Lower lobe of right lung (tissue), 2 donors: ENCODE measurements around the gene PRM3. TPM values are rescaled to one million over a fixed set of nuclear protein-coding genes. Genes with fewer than 3 reads are reported as not detected.
A peak's percentile ranks its signal among the peaks of the same experiment; 100 is the strongest.
"Not testable (repeated sequence)": the region's sequence is repeated elsewhere in the genome, so short reads cannot be mapped to it uniquely, and the experiment has no call there.

Experiments
- ATAC-seq, 2 donors: fragments of 200-7000 bp; cut with Tn5 transposase; one replicate each; pipeline ENCODE4 v1.9.1; 2020 to 2022; ENCODE audit warnings: mild to moderate bottlenecking in 2 of 2, moderate library complexity in 2 of 2
- DNase-seq: peaks from one replicate; pipeline ENCODE4 v3.0.0-alpha.2; 2020
- H3K27ac ChIP-seq: fragments of 200-600 bp; one replicate; pipeline ENCODE4 v1.8.0; 2022
- H3K27me3 ChIP-seq: fragments of 200-600 bp; one replicate; pipeline ENCODE4 v1.8.0; 2022; ENCODE audit warnings: low read depth
- H3K36me3 ChIP-seq: fragments of 200-600 bp; one replicate; pipeline ENCODE4 v1.8.0; 2022; ENCODE audit warnings: mild to moderate bottlenecking
- H3K4me1 ChIP-seq: fragments of 200-600 bp; one replicate; pipeline ENCODE4 v1.8.0; 2022
- H3K4me3 ChIP-seq: fragments of 200-600 bp; one replicate; pipeline ENCODE4 v1.8.0; 2022; ENCODE audit warnings: mild to moderate bottlenecking
- H3K9me3 ChIP-seq: fragments of 200-600 bp; one replicate; pipeline ENCODE4 v1.8.0; 2022
- intact Hi-C: fragments of 100-400 bp; cut with DNase I; formaldehyde crosslinking; loops from one replicate; pipeline ENCODE4 v1.11.0; 2022
- total RNA-seq: library from RNA; stranded (reverse); fragmentation: NEBNext Ultra II Directional; extraction: Animal tissue kit (Norgen Biotek cat#: 25700); gene quantifications from one replicate; pipeline ENCODE4 v1.2.1, GENCODE V29; 2021
- TF ChIP-seq, protein P1 (sequence below): fragments of 200-600 bp; IDR thresholded peaks from one replicate; pipeline ENCODE4 v1.8.0; 2022; ENCODE audit warnings: antibody characterized with exemption, mild to moderate bottlenecking
- donor health status: DM: no; HTN: yes; CAD: no; lungs with severe emphysema.

PRM3 gene
- total RNA-seq, 1 donor from 2014 or later: not detected

DNA sequence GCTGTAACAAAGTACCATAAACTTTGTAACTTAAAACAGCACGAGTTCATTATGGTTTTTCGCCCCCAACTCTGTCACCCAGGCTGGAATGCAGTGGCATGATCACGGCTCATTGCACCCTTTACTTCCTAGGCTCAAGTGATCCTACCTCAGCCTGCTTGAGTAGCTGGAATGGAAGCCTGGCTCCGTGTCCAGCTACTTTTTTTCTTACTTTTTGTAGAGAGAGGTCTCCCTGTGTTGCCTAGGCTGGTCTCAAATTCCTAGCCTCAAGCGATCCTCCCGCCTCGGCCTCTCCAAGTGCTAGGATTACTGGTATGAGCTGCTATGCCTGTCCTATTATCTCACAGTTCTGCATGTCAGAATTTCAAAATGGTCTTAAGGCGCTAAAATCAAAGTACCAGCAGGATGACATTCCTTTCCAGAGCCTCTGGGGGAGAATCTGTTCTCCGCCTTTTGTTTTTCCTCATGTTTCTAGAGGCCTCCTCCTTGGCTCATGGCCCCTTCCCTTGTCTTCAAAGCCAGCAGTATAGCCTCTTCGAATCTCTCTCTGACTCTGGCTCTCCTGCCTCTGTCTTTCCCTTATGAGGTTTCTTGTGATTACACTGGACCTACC is 17.8 kb upstream of the PRM3 start:
- Histone ChIP-seq H3K27ac (no peak overlapping the region), H3K9me3 (no peaks in the 10 kb centered on the region), H3K4me1 (peaks cover 3% of the 10 kb centered on the region), H3K27me3 (no peaks in the 10 kb centered on the region), H3K36me3 (no peaks in the 10 kb centered on the region), H3K4me3 (no peak overlapping the region)
- ATAC-seq (no peak), DNase-seq (no peak)
- intact Hi-C loops: no loop called here
- TF ChIP-seq, protein P1, sequence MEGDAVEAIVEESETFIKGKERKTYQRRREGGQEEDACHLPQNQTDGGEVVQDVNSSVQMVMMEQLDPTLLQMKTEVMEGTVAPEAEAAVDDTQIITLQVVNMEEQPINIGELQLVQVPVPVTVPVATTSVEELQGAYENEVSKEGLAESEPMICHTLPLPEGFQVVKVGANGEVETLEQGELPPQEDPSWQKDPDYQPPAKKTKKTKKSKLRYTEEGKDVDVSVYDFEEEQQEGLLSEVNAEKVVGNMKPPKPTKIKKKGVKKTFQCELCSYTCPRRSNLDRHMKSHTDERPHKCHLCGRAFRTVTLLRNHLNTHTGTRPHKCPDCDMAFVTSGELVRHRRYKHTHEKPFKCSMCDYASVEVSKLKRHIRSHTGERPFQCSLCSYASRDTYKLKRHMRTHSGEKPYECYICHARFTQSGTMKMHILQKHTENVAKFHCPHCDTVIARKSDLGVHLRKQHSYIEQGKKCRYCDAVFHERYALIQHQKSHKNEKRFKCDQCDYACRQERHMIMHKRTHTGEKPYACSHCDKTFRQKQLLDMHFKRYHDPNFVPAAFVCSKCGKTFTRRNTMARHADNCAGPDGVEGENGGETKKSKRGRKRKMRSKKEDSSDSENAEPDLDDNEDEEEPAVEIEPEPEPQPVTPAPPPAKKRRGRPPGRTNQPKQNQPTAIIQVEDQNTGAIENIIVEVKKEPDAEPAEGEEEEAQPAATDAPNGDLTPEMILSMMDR: no peak

DNA sequence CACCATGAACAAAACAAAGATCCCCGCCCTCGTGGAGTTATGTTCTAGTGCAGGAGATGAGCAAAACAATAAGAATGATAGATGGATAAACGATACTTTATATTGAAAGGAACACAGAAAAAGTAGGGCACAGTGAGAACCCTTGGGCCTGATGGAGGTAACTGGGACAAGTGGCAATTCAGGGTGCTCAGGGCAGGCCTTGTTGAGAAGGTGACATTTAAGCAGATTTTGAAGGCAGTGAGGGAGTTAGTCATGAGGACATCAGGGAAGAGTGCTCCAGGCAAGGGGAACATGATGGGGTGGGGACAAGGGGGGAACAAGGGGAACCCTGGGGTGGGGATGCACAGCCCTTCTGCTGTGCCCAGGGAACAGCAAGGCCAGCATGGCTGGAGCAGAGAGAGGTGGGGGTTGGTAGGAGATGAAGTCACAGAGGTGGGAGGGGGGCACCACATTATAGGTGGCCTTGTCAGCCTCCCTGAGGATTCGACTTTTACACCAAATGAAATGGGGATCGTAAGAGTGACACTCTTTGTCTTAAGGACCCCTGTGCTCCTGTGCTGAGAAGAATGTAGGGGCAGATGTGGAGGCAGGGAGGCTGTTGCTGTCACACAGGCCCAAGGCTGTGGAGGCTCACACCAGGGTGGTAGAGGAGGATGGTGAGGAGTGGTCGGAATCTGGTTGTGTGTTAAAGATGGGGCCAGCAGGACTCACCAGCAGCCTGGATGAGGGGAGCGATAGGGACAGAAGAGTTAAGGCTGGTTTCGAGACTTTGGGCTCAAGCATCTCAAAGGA is 16.9 kb upstream of the PRM3 start:
- Histone ChIP-seq H3K27me3 (no peaks in the 10 kb centered on the region), H3K36me3 (no peaks in the 10 kb centered on the region), H3K4me3 (no peak overlapping the region), H3K4me1 (no peaks in the 10 kb centered on the region), H3K27ac (no peak overlapping the region), H3K9me3 (no peaks in the 10 kb centered on the region)
- DNase-seq: no peak
- peak in 1 of 2 donors; percentile 39 for ATAC-seq
- intact Hi-C loops: no loop called here
- TF ChIP-seq, protein P1: no peak

DNA sequence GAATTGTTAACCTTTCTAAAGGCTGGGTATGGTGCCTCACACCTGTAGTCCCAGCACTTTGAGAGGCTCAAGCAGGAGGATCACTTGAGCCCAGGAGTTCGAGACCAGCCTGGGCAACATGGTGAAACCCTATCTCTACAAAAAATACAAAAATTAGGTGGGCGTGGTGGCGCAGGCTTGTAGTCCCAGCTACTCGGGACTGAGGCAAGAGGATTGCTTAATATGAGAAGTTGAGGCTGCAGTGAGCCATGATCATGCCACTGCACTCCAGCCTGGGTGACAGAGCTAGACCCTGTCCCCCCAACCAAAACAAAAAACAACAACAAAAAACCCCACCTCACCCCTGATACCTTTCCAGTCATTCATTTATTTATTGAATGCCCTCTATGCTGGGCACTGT is 16.3 kb upstream of the PRM3 start:
- ATAC-seq, intact Hi-C loops, H3K27me3 ChIP-seq, H3K27ac ChIP-seq, H3K4me1 ChIP-seq, DNase-seq, H3K36me3 ChIP-seq, H3K4me3 ChIP-seq, H3K9me3 ChIP-seq: not testable (repeated sequence)

DNA sequence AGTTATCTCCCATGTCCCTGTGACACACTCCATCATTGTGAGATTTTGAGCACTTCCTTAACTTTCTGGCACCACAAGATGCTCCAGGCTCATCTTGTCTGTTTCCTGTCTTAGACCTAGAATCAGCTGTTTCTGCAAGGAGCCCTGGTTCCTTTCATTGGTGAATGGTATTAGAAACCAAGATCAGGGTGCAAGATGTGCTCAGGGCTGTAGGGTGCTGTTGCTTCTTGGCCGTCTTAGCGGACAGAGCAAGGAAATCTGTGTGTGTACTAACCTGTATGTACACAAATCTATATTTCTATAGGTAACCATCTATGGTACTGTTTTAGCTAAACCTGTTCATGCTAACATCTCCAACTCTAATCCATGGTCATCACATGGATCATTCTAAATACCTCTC is 15.8 kb upstream of the PRM3 start:
- ATAC-seq (no peak), DNase-seq (no peak)
- no peak overlapping the region for H3K27ac ChIP-seq
- TF ChIP-seq, protein P1: no peak
- H3K9me3 ChIP-seq: no peaks in the 10 kb centered on the region
- H3K4me3 ChIP-seq: no peak overlapping the region
- H3K27me3 ChIP-seq: no peaks in the 10 kb centered on the region
- H3K36me3 ChIP-seq: no peaks in the 10 kb centered on the region
- intact Hi-C loops: no loop called here
- H3K4me1 ChIP-seq: no peaks in the 10 kb centered on the region

DNA sequence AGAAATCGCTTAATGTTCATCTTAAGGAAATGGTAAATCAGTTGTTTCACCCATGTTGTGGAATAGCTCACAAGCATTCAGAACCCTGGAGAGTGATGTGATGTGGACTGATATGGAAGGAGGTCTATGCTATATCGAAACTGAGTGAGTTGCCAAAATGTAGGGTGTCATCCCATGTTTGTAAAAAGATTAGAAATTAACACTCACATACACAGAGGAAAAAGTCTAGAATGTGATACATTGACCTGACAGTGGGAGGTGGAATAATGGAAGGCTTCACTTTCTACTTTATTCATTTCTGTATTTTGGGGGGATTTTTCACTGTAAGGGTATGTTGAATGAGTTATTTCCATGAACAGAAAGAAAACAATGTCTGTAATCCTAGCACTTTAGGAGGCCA is 12.4 kb upstream of the PRM3 start:
- no peak for DNase-seq
- TF ChIP-seq, protein P1: no peak
- intact Hi-C loops: no loop called here

DNA sequence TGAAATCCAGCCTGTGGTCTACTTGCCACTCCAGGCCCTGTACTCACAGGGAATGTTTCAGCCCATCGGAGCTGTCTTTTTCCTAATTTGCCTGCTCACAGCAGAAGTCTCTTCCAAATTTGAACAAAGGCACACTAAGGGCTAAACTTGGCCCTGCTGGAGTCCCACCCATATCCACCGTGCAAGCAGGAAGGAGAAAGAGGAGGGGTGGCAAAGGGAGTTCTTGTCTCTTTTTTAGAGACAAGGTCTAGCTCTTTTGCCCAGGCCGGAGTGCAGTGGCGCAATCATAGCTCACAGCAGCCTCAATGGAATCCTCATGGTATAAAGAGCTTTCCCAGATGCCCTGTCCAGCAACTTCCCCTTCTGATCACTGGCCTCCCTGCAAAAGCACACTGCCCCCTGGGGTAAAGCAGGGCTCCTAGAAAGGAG is 10.4 kb upstream of the PRM3 start:
- Histone ChIP-seq H3K4me1 (no peaks in the 10 kb centered on the region), H3K27me3 (no peaks in the 10 kb centered on the region), H3K9me3 (no peaks in the 10 kb centered on the region), H3K4me3 (no peak overlapping the region), H3K36me3 (no peaks in the 10 kb centered on the region), H3K27ac (no peak overlapping the region)
- intact Hi-C loops: no loop called here
- TF ChIP-seq, protein P1: no peak
- ATAC-seq (peak in 1 of 2 donors; percentile 32), DNase-seq (no peak)

More for the DNA sequence above, 12.4 kb upstream of the PRM3 start:
- H3K27me3 ChIP-seq: no peaks in the 10 kb centered on the region
- no peaks in the 10 kb centered on the region for H3K36me3 ChIP-seq
- no peak for ATAC-seq
- H3K9me3 ChIP-seq: no peaks in the 10 kb centered on the region
- H3K4me3 ChIP-seq: no peak overlapping the region
- H3K4me1 ChIP-seq: no peaks in the 10 kb centered on the region
- no peak overlapping the region for H3K27ac ChIP-seq
